IMR-90 (cell line): Measurements from ENCODE around the gene FGB. TPM values are rescaled to one million over a fixed set of nuclear protein-coding genes. Genes with fewer than 3 reads are reported as not detected.

Experiments
- ATAC-seq: fragments of 200-7000 bp; cut with Tn5 transposase; 2 replicates; pipeline ENCODE4 v1.9.1; 2020; ENCODE audit warnings: low read depth, mild to moderate bottlenecking, moderate library complexity
- BruUV-seq: library from RNA; stranded (reverse); fragments of 400-500 nt; replicated peaks from 2 replicates; lab custom pipeline; 2021; lab: Mats Ljungman, UMichigan
- CTCF ChIA-PET: fragments of 300-600 bp; formaldehyde crosslinking; extraction: SDS; loops from one replicate; lab custom pipeline; 2021; ENCODE audit warnings: antibody characterized with exemption; lab: Yijun Ruan, JAX
- POLR2A ChIA-PET: fragments of 300-600 bp; sonication (Branson Sonifier 250); formaldehyde crosslinking; loops from one replicate; lab custom pipeline; 2022; ENCODE audit warnings: antibody characterized with exemption; ENCODE audit not compliant: unreplicated experiment; lab: Charles Lee
- DNase-seq: peaks from one replicate; pipeline ENCODE4 v3.0.0; 2013
- H2AFZ ChIP-seq: replicated peaks from 2 replicates; pipeline ENCODE3; 2013; ENCODE audit warnings: low read length, mild to moderate bottlenecking; ENCODE audit not compliant: poor library complexity
- H2AK5ac ChIP-seq: 2 replicates; pipeline ENCODE4 v1.6.1; 2013; ENCODE audit warnings: low read depth, low read length, inconsistent platforms
- H2AK9ac ChIP-seq: replicated peaks from 2 replicates; pipeline ENCODE3; 2013; ENCODE audit warnings: mild to moderate bottlenecking, low read depth, low read length, moderate library complexity; ENCODE audit not compliant: poor library complexity
- H2BK120ac ChIP-seq: 2 replicates; pipeline ENCODE4 v1.6.1; 2013; ENCODE audit warnings: low read depth, low read length, inconsistent platforms
- H2BK15ac ChIP-seq: 3 replicates; pipeline ENCODE4 v1.6.1; 2013; ENCODE audit warnings: low read depth, low read length, inconsistent platforms
- H2BK20ac ChIP-seq: 2 replicates; pipeline ENCODE4 v1.6.1; 2013; ENCODE audit warnings: low read depth, mild to moderate bottlenecking, inconsistent platforms, low read length, moderate library complexity
- H2BK5ac ChIP-seq: 2 replicates; pipeline ENCODE4 v1.6.1; 2013; ENCODE audit warnings: mild to moderate bottlenecking, low read depth, low read length, inconsistent platforms; ENCODE audit not compliant: poor library complexity, severe bottlenecking
- H3K14ac ChIP-seq: replicated peaks from 2 replicates; pipeline ENCODE4 v1.6.1; 2013; ENCODE audit warnings: low read depth, low read length, inconsistent platforms
- H3K18ac ChIP-seq: 2 replicates; pipeline ENCODE4 v1.6.1; 2013; ENCODE audit warnings: low read depth, low read length, control low read depth
- H3K23ac ChIP-seq: 2 replicates; pipeline ENCODE4 v1.6.1; 2013; ENCODE audit warnings: low read depth, low read length, inconsistent platforms
- H3K27ac ChIP-seq: 2 replicates; pipeline ENCODE4 v1.5.1; 2013; ENCODE audit warnings: mild to moderate bottlenecking, control low read depth, low read length; ENCODE audit not compliant: insufficient read depth
- H3K27me3 ChIP-seq: 2 replicates; pipeline ENCODE4 v1.6.1; 2013; ENCODE audit warnings: low read length; ENCODE audit not compliant: control insufficient read depth, insufficient read depth
- H3K36me3 ChIP-seq: 2 replicates; pipeline ENCODE4 v1.6.1; 2013; ENCODE audit warnings: low read length, mixed read lengths; ENCODE audit not compliant: control insufficient read depth, insufficient read depth
- H3K4ac ChIP-seq: 2 replicates; pipeline ENCODE4 v1.6.1; 2013; ENCODE audit warnings: low read depth, low read length, inconsistent platforms
- H3K4me1 ChIP-seq: 2 replicates; pipeline ENCODE4 v1.6.1; 2013; ENCODE audit warnings: low read length, mixed read lengths; ENCODE audit not compliant: control insufficient read depth, insufficient read depth
- H3K4me2 ChIP-seq: 2 replicates; pipeline ENCODE4 v1.6.1; 2013; ENCODE audit warnings: low read depth, mild to moderate bottlenecking, control low read depth, low read length, moderate library complexity
- H3K4me3 ChIP-seq: 2 replicates; pipeline ENCODE4 v1.5.1; 2013; ENCODE audit warnings: low read depth, mild to moderate bottlenecking, control low read depth, low read length, moderate library complexity; ENCODE audit not compliant: insufficient read depth
- H3K56ac ChIP-seq: 2 replicates; pipeline ENCODE4 v1.6.1; 2013; ENCODE audit warnings: low read length, inconsistent platforms; ENCODE audit not compliant: insufficient read depth; ENCODE audit errors: extremely low read depth
- H3K79me1 ChIP-seq, 2 experiments: 2 replicates each; pipeline ENCODE4 v1.6.1; 2013; ENCODE audit warnings: low read length in 2 of 2, inconsistent platforms in 1 of 2, low read depth in 1 of 2
- H3K9ac ChIP-seq: 2 replicates; pipeline ENCODE4 v1.6.1; 2013; ENCODE audit warnings: low read depth, low read length, control low read depth
- H3K9me1 ChIP-seq: 2 replicates; pipeline ENCODE4 v1.6.1; 2013; ENCODE audit warnings: low read length, inconsistent platforms; ENCODE audit not compliant: insufficient read depth
- H3K9me3 ChIP-seq: 2 replicates; pipeline ENCODE4 v1.6.1; 2013; ENCODE audit warnings: low read length; ENCODE audit not compliant: control insufficient read depth, insufficient read depth
- H4K20me1 ChIP-seq: 2 replicates; pipeline ENCODE4 v1.6.1; 2013; ENCODE audit warnings: low read length, inconsistent platforms; ENCODE audit not compliant: insufficient read depth
- H4K5ac ChIP-seq: 2 replicates; pipeline ENCODE4 v1.6.1; 2013; ENCODE audit warnings: mild to moderate bottlenecking, low read depth, low read length, control low read depth
- H4K8ac ChIP-seq, 2 experiments: 2 replicates each; pipeline ENCODE4 v1.6.1; 2013; ENCODE audit warnings: low read depth in 2 of 2, low read length in 2 of 2, control low read depth in 1 of 2, inconsistent platforms in 1 of 2
- H4K91ac ChIP-seq: 2 replicates; pipeline ENCODE4 v1.6.1; 2013; ENCODE audit warnings: low read depth, low read length, inconsistent platforms; ENCODE audit not compliant: insufficient read depth
- BHLHE40 ChIP-seq: fragments of 150-350 bp; IDR thresholded peaks from 2 replicates; pipeline ENCODE4 v1.6.1; 2016; ENCODE audit warnings: mild to moderate bottlenecking, low read depth, low read length
- CHD1 ChIP-seq: IDR thresholded peaks from 2 replicates; pipeline ENCODE4 v1.6.1; 2012; ENCODE audit warnings: low read depth, low read length, improper control_type of control experiment
- ELK1 ChIP-seq: fragments of 150-350 bp; IDR thresholded peaks from 2 replicates; pipeline ENCODE4 v1.6.1; 2016; ENCODE audit warnings: low read depth, mild to moderate bottlenecking, low read length, moderate library complexity, borderline replicate concordance
- FOS ChIP-seq: fragments of 150-350 bp; IDR thresholded peaks from 2 replicates; pipeline ENCODE4 v1.6.1; 2016; ENCODE audit warnings: low read depth, low read length
- MAFK ChIP-seq: IDR thresholded peaks from 2 replicates; pipeline ENCODE4 v1.6.1; 2012; ENCODE audit warnings: low read depth, low read length, improper control_type of control experiment
- WGBS, 2 experiments: methylation state at CpG; one replicate each; pipeline versions ENCODE4 v1.1.5 to v1.1.7; 2013; ENCODE audit warnings: missing lambda C conversion rate in 2 of 2; ENCODE audit not compliant: insufficient read length in 1 of 2; ENCODE audit errors: extremely low coverage in 2 of 2; 5-methylcytosine and 5-hydroxymethylcytosine counted together
- dilution Hi-C: fragments of 300-500 bp; cut with HindIII; formaldehyde crosslinking; loops from one replicate; pipeline ENCODE4 v1.14.3; 2018; ENCODE audit warnings: low sequenced_read_pairs; ENCODE audit not compliant: unreplicated experiment
- in situ Hi-C: fragments of 300-500 bp; cut with MboI; formaldehyde crosslinking; loops from 3 replicates; pipeline ENCODE4 v1.14.3; 2019; ENCODE audit warnings: low sequenced_read_pairs, inconsistent platforms, mixed read lengths
- intact Hi-C: fragments of 100-400 bp; cut with micrococcal nuclease; formaldehyde crosslinking; loops from 2 replicates; pipeline ENCODE4 v1.10.0; 2022
- polyA plus RNA-seq, 3 experiments: library from polyadenylated mRNA; depleted of rRNA; stranded (reverse); fragments of >200 nt; gene quantifications; 2 replicates each; pipeline ENCODE4 v1.2.3, GENCODE V29; 2012; ENCODE audit warnings: low replicate concordance in 1 of 3
- total RNA-seq: library from RNA; depleted of rRNA; stranded (reverse); fragments of >200 nt; gene quantifications from 2 replicates; pipeline ENCODE4 v1.2.3, GENCODE V29; 2012

Gene FGB
- total and polyA plus RNA-seq, 2 of the 4 experiments (the other 2 are of a cell fraction), result not detected

- no peak overlapping the region for H2BK15ac ChIP-seq
- CTCF ChIA-PET, result no interaction called here
These were observed 53.9 kb downstream of the FGB start for GRCh38 chr4:154616731-154617130.

More at GRCh38 chr4:154616731-154617130, 53.9 kb downstream of the FGB start:
- no peaks in the 10 kb centered on the region; the same call in 1 of the 2 replicates for H3K27me3 ChIP-seq
- no peaks in the 10 kb centered on the region for H3K79me1 ChIP-seq
- in situ Hi-C loops, result loop anchor here (5.0 kb wide), 1 partner anchor 64 kb away; the partner anchor contains the start of gene PLRG1
- intact Hi-C loops, result no loop called here
- H3K4me1 ChIP-seq, result no peaks in the 10 kb centered on the region
- no peak overlapping the region for H3K9ac ChIP-seq
- H3K36me3 ChIP-seq, result no peaks in the 10 kb centered on the region
- H2BK5ac ChIP-seq, result no peak overlapping the region
- no peaks in the 10 kb centered on the region for H4K20me1 ChIP-seq
- POLR2A ChIA-PET, result no interaction called here
- DNase-seq (no peak), ATAC-seq (no peak)
- H3K9me1 ChIP-seq, result no peaks in the 10 kb centered on the region
- H2BK120ac ChIP-seq, result no peak overlapping the region
- no peak overlapping the region for H2BK20ac ChIP-seq
- H3K4me3 ChIP-seq, result no peak overlapping the region
- H3K23ac ChIP-seq, result no peak overlapping the region
- WGBS, 2 experiments, result no CpG with 5 or more reads among the region's 2 CpGs
- H3K18ac ChIP-seq, result no peak overlapping the region
- H2AK5ac ChIP-seq, result no peak overlapping the region
- no peak overlapping the region for H3K27ac ChIP-seq
- no peak overlapping the region for H3K56ac ChIP-seq
- dilution Hi-C loops, result no loop called here
- no peak overlapping the region for H3K14ac ChIP-seq
- H3K9me3 ChIP-seq, result no peaks in the 10 kb centered on the region
- no peak overlapping the region for H4K8ac ChIP-seq
- H3K4me2 ChIP-seq, result no peak overlapping the region
- no peak overlapping the region for H2AFZ ChIP-seq
- H3K4ac ChIP-seq, result no peak overlapping the region
- no TSS peak for BruUV-seq
- no peak overlapping the region for H2AK9ac ChIP-seq
- no peak overlapping the region for H4K5ac ChIP-seq
- TF ChIP-seq CHD1 (no peak), MAFK (no peak), BHLHE40 (no peak), FOS (no peak), ELK1 (no peak)
- H4K91ac ChIP-seq, result no peak overlapping the region
